ENCODE measurements around the gene PTPRU. TPM values are rescaled to one million over a fixed set of nuclear protein-coding genes. Genes with fewer than 3 reads are reported as not detected.
A peak's percentile ranks its signal among the peaks of the same experiment; 100 is the strongest.

PTPRU gene
- total RNA-seq, 1 experiment from 2014 or later = 6.8 TPM

DNA sequence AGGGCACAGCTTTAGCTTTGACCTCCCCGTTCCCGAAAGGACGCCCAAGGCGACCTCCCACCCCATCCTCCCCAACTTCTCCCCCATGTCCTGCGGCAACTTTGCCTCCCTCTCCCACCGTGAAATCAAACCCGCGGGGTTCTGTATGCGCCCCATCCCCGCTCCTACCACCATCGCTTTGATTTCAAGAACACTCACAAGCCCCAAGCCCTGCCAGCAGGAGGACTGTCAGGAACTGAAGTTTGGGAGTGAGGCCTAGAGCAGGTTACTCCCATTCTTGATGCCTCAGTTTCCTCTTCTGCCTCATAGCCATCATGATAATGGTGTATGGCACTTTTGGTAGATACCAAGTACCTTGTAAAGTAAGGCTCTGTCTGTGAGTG is 2.3 kb downstream of the PTPRU start:
- H3K36me3 ChIP-seq (ENCODE audit: insufficient read depth, low read length, poor library complexity, severe bottlenecking) = no peaks in the 10 kb centered on the region
- H3K27me3 ChIP-seq (replicated peaks; ENCODE audit: insufficient read depth, low read depth, low read length, poor library complexity) = peaks cover 6% of the 10 kb centered on the region
- intact Hi-C loops (cut with micrococcal nuclease; ENCODE audit: unreplicated experiment) = loop anchor here (10.0 kb wide), 2 partner anchors 106 to 846 kb away; no protein-coding TSS in a partner anchor
- no peak overlapping the region for H3K27ac ChIP-seq (ENCODE audit: low read depth, low read length, poor library complexity, severe bottlenecking)
- TF ChIP-seq, protein P1, sequence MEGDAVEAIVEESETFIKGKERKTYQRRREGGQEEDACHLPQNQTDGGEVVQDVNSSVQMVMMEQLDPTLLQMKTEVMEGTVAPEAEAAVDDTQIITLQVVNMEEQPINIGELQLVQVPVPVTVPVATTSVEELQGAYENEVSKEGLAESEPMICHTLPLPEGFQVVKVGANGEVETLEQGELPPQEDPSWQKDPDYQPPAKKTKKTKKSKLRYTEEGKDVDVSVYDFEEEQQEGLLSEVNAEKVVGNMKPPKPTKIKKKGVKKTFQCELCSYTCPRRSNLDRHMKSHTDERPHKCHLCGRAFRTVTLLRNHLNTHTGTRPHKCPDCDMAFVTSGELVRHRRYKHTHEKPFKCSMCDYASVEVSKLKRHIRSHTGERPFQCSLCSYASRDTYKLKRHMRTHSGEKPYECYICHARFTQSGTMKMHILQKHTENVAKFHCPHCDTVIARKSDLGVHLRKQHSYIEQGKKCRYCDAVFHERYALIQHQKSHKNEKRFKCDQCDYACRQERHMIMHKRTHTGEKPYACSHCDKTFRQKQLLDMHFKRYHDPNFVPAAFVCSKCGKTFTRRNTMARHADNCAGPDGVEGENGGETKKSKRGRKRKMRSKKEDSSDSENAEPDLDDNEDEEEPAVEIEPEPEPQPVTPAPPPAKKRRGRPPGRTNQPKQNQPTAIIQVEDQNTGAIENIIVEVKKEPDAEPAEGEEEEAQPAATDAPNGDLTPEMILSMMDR (conservative IDR thresholded peaks at IDR 0.05; ENCODE audit: low read depth, low read length) = no peak
- no peak for TF ChIP-seq EZH2 (IDR thresholded peaks at IDR 0.05; ENCODE audit: borderline replicate concordance, low read depth, low read length, poor library complexity, severe bottlenecking)
- H3K4me3 ChIP-seq (ENCODE audit: low read depth, low read length, poor library complexity, severe bottlenecking) = no peak overlapping the region
- no TSS peak for BruUV-seq (replicated peaks)
- DNase-seq (ENCODE audit: low spot score) = no peak
- no peaks in the 10 kb centered on the region for H3K9me3 ChIP-seq (ENCODE audit: low read depth, low read length, poor library complexity, severe bottlenecking)
- ChIA-PET POLR2A (ENCODE audit: low non-redundant PET) (no interaction called here), CTCF (interaction anchor here (1.6 kb wide), 1 partner anchor 1469 kb away, joined by 3 read pairs; no protein-coding TSS in a partner anchor)
- peaks cover 12% of the 10 kb centered on the region for H3K4me1 ChIP-seq (ENCODE audit: insufficient read depth, low read length, poor library complexity, severe bottlenecking)

DNA sequence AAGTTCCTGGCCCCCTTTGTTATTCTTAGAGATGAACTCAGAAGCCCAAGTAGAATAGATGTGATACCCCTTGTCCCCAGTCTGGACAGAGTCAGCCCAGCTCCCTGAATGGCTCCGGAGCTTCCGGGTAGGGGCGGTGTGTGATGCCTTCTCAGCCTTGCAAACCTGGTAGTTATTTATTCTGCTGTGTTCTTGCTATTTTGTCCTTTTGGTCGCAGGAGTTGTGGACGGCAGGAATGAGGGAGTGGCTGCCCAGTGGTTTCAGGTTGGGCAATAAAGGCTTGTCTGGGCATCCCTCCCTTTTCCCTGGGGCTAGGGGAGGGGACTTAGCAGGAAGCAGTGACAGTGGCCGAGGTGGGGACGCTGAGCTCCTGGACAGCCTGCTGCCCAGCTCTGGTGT is 2.8 kb downstream of the PTPRU start:
- peaks cover 12% of the 10 kb centered on the region for H3K4me1 ChIP-seq (ENCODE audit: insufficient read depth, low read length, poor library complexity, severe bottlenecking)
- DNase-seq (ENCODE audit: low spot score) = no peak
- CTCF ChIA-PET = interaction anchor here (1.6 kb wide), 1 partner anchor 1469 kb away, joined by 3 read pairs; no protein-coding TSS in a partner anchor
- TF ChIP-seq EZH2 (IDR thresholded peaks at IDR 0.05; ENCODE audit: borderline replicate concordance, low read depth, low read length, poor library complexity, severe bottlenecking) = no peak
- TF ChIP-seq, protein P1 (conservative IDR thresholded peaks at IDR 0.05; ENCODE audit: low read depth, low read length) = no peak
- H3K27ac ChIP-seq (ENCODE audit: low read depth, low read length, poor library complexity, severe bottlenecking) = no peak overlapping the region
- no peaks in the 10 kb centered on the region for H3K36me3 ChIP-seq (ENCODE audit: insufficient read depth, low read length, poor library complexity, severe bottlenecking)
- intact Hi-C loops (cut with micrococcal nuclease; ENCODE audit: unreplicated experiment) = loop anchor here (10.0 kb wide), 2 partner anchors 106 to 846 kb away; no protein-coding TSS in a partner anchor
- H3K27me3 ChIP-seq (replicated peaks; ENCODE audit: insufficient read depth, low read depth, low read length, poor library complexity) = peaks cover 6% of the 10 kb centered on the region
- no peaks in the 10 kb centered on the region for H3K9me3 ChIP-seq (ENCODE audit: low read depth, low read length, poor library complexity, severe bottlenecking)
- POLR2A ChIA-PET (ENCODE audit: low non-redundant PET) = no interaction called here
- no peak overlapping the region for H3K4me3 ChIP-seq (ENCODE audit: low read depth, low read length, poor library complexity, severe bottlenecking)
- no TSS peak for BruUV-seq (replicated peaks)

DNA sequence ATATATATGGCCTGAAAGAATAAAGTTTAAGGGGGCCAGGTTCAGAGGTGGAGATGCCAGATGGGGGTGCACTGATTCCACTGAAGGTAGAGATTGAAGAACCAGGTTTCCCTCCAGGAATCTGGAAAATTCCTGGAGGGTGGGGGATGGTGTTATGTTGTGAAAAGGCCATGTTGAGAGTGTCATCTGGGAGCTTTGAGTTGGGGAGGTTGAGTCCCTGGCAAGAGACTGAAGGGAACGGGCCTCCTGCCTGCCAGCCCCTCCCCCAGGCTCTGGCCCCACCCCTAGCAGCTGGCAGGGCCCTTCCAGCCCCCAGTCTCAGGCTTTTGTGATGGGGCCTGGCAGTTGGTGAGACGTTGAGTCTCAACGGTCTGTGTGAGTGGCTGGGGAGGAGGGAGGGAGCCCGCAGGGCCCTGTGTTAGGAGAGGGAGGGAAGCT is 4.1 kb downstream of the PTPRU start:
- intact Hi-C loops (cut with micrococcal nuclease; ENCODE audit: unreplicated experiment) = loop anchor here (10.0 kb wide), 1 partner anchor 454 kb away; no protein-coding TSS in a partner anchor
- BruUV-seq (replicated peaks) = no TSS peak
- Histone ChIP-seq H3K4me1 (ENCODE audit: insufficient read depth, low read length, poor library complexity, severe bottlenecking) (peaks cover 12% of the 10 kb centered on the region), H3K9me3 (ENCODE audit: low read depth, low read length, poor library complexity, severe bottlenecking) (no peaks in the 10 kb centered on the region), H3K27me3 (replicated peaks; ENCODE audit: insufficient read depth, low read depth, low read length, poor library complexity) (peaks cover 6% of the 10 kb centered on the region), H3K4me3 (ENCODE audit: low read depth, low read length, poor library complexity, severe bottlenecking) (no peak overlapping the region), H3K27ac (ENCODE audit: low read depth, low read length, poor library complexity, severe bottlenecking) (no peak overlapping the region), H3K36me3 (ENCODE audit: insufficient read depth, low read length, poor library complexity, severe bottlenecking) (no peaks in the 10 kb centered on the region)
- TF ChIP-seq, protein P1 (conservative IDR thresholded peaks at IDR 0.05; ENCODE audit: low read depth, low read length) = peak; percentile 43
- TF ChIP-seq EZH2 (IDR thresholded peaks at IDR 0.05; ENCODE audit: borderline replicate concordance, low read depth, low read length, poor library complexity, severe bottlenecking) = no peak
- ChIA-PET POLR2A (ENCODE audit: low non-redundant PET) (no interaction called here), CTCF (no interaction called here)
- no peak for DNase-seq (ENCODE audit: low spot score)

Measured in A673 (cell line).